ENCODE results near the gene SPDYE1.

SPDYE1 gene

DNA sequence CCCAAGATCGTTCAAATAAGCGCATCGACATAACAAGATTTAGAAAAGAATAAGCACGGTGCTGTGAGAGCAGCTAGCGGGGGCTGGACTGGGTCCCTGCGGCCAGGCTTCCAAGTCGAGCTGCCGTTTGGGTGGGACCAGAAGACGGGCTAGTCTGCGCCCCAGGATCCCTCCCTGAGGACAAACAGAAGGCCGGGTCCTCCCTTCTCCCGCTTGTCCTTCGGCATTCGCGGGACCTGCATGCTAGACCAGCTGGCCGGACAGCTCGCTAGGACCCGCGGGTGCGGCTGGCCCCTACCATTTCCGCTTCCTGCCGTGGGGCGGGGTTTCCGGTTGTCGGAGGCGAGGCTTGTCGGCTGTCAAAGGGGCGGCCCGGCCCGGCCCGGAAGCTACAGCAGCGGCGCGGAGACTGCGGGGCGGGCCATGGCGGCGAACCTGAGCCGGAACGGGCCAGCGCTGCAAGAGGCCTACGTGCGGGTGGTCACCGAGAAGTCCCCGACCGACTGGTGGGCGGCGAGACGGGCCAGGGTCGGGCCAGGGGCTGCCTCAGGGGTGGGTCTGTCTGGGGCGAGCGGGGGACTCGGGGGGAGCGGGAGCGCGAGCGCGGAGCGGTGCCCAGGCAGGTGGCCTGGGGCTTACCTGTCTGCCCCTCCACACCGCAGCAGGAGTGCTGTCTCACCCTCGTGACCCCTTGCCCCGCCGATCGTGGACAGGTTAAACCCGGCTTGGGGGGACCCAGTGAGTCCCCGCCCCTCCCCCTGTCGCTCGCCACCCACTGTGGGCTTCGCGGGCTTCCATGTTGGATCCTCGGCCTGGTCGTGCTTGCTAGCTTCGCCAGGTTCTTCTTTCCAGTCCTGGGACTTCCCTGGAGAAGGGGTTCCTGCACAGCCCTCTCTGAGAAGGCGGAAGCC lies 46.9 kb downstream of the SPDYE1 start, which contains the start of gene DBNL:
DBNL (plus strand) TSS at position 388 of the 911 bp plus-strand sequence; CDS start at position 424, 36 bp downstream.
- peak; percentile 92 to 93 for DNase-seq (ENCODE audit: low read depth in 2 of 2)

DNA sequence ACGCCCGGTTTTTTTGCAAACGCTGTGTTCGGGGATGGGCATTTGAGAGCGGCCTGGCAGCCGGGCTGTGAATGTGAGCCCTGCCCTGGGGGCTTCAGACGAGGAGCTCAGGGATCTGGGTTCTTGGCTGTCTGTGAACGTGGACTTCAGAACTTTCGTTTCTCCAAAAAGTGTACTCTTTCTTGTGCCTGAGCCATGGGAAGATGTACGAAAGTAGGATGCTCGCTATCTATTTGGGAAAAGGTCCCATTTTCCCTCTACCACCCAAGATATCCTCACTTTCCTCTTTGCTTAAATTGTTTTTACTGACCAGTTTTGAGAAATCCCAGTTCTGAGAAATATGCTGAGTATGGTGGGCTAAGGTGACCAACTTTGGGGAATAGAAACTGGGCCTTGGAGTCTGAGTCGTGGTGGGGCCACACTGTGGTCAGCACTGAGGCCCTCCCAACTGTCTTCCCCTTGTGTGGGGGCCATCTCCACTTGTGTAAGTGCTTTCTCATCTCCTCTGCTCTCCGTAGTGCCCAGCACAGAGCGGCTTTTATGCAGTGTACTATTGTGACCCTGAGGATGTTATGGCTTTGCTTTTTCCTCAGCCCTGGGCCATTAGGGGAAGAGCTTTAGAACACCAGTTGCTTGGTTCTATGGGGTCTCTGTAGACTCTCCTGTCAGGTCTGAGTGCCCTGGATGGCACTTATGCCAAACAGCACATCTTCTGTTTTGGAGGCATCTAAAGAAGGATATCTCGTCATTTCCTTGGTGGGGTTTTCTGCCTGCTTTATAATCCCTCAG lies 47.7 kb downstream of the SPDYE1 start:
- no peak for DNase-seq (ENCODE audit: low read depth in 2 of 2)

DNA sequence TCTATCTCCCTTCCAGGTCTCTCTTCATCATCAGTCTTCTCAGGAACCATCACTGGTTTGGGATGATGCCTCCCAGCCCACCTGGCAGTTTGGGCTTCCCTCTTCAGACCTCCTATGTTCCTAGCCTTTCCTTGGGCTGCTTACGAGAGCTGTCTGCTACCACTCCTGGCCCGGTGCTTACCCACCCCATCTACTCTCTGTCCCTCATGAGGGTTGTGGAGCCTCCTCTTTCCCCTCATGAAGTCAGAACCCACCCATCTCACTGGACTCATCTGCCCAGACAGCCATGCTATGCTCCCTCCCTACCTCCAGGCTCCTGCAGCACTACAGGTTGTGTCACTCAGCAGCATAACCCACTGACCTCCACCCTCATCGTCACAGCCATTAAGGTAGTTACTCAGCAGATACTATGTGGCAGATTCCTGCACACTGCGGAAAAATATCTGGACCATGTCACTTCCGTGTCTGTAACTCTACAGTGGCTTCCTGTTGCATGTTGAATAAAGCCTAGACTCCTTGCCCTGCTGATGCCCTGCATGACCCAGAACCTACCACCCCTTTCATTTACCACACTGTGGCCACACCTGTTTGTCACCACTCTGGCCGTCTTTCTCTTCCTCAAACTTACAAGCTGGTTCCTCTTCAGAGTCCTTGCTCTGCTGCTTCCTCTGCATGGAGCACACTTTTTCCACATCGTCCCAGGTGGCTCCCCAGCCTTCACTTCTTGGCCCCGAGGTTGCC lies 48.8 kb downstream of the SPDYE1 start:
- no peak for DNase-seq (ENCODE audit: low read depth in 2 of 2)

DNA sequence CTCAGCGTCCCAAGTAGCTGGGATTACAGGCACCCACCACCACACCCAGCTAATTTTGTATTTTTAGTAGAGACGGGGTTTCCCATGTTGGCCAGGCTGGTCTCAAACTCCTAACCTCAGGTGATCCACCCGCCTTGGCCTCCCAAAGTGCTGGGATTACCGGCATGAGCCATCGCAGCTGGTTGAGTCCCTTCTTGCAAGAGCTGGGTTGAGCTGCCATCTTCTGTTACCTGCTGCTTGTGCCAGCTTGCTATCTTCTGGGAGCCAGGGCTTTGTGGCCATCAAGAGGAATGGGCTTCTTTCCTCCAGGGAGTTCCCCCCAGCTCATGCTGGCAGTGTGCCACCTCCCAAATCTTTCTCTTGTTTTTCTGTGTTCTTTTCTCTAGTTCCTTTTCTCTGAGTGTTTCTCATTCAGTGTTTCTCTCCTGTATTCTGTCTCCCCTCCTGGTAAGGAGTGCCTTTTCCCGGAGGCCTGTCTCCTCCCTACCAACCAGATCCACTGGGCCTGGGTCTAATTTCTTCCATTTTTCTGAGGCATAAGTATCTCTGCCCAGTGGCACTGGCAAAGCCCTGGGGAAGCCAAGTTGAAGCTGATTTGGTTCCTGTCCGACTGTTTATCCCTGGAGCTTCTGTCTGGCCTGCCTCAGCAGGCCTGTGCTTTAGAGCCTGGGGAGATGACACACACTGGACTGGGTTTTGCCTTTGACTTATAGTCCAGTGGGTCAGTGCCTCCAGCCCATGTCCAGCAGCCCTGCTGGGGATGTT lies 50.5 kb downstream of the SPDYE1 start:
- no peak for DNase-seq (ENCODE audit: low read depth in 2 of 2)

DNA sequence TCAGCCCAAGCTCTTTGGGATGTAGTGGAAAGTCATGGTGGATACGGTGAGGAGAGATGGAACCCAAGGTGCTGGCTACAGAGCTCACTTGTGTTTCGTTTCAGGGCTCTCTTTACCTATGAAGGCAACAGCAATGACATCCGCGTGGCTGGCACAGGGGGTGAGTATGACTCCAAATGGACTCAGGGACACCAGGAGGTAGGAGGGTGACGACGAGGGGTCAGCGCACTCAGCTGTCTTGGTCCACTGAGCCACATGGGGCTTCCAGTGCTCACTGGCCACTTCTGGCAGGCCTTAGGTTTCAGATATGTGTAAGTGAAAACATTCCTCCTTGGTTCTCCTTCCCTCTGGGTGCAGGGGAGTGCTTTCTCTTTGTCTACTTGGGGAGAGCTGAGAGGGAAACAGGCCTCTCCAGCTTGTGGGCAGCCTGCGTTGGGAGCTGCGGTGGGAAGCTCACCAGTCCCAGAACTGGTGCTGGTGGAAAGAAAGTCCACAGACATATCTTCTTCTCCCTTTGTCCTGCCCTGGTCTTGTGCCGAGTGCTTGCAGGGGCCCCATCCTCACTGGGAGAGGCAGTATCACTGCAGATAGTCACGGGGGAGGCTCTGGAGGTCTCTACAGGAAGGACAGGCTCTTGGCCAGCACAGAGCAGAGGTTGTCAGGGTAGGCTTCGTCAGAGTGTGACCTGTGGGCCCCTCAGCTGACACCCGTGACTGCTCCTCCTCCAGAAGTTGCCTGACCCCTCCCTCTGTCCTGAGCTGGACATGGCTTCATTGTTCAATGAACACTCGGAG lies 52.6 kb downstream of the SPDYE1 start:
- no peak for DNase-seq (ENCODE audit: low read depth in 2 of 2)

DNA sequence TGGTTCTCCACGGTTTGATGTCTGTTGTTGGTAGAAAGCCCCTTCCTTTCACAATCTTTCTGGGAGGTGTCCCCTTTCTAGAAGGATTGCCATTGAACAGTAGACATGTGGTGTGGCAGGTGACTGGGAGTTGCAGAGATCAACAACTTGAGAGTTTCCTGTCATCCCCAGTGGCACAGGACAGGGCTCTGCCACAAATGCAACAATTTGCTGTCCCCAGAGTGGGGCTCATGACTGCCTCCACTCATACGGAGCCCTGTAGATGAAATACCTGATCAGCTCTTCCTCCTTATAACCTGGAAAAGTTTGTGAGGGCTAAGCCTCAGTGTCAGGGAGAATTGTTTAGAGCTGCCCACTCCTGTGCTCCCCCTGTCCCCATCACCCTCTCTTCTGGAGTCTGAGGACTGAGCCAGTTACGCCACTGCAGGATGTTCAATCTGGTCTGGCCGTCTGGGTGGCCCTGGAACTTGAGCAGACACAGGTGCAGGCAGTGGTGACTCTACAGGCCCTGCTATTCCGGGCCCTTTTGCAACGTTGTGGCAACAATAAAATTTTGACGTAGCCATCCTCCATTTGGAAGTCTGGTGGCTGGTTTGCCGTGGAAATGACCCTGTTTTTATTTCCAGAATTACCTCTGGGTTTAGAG lies 53.3 kb downstream of the SPDYE1 start:
- DNase-seq (ENCODE audit: low read depth in 2 of 2), result no peak

DNA sequence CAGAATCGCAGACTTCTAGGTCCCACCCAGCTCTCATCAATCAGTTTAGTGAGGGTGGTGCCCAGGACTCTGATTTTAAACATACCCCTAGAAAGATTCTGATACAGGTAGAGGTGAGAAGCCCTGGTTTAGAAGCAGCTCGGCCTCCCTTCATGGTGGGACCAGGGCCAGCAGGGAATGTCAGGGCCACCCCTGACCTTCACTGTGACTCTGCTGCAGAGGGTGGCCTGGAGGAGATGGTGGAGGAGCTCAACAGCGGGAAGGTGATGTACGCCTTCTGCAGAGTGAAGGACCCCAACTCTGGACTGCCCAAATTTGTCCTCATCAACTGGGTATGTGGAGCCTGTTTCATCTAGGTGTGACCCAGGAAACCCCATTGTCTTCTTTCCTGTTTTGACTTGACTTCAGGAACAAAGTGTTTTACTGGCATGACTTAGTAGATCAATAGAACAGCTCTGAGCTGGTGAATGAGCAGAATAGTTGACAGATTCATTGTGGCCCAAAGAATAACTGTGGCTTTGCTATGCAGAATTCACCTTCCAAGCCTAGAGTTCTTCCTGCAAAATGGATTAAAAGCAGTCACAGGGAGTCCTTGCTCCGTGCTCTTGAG lies 54.0 kb downstream of the SPDYE1 start:
- DNase-seq (ENCODE audit: low read depth in 2 of 2), result no peak

DNA sequence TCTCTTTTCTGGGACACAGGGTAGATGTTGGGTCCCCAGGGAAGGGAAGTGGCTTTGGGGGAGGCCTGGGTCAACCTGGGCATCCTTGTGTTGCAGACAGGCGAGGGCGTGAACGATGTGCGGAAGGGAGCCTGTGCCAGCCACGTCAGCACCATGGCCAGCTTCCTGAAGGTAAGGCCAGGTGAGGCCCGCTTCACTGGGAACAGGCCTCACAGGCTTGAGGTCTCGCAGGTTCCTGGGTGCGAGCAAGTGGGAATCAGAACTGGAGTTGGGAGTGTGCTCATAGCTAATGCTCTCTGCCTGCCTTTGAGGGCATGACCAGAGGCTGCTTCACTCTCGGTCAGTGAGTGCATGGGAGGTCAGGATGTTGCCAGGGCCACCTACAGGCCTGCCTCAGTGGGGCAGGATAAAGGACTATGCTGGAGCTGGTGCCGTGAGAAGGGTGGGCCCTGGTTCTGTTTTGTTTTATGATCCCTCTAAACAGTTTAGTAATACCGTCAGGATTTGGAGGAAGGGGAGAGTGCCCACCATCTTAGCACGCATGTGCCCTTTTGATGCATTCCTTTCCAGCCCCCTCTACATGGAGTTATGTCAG lies 55.2 kb downstream of the SPDYE1 start:
- no peak for DNase-seq (ENCODE audit: low read depth in 2 of 2)

DNA sequence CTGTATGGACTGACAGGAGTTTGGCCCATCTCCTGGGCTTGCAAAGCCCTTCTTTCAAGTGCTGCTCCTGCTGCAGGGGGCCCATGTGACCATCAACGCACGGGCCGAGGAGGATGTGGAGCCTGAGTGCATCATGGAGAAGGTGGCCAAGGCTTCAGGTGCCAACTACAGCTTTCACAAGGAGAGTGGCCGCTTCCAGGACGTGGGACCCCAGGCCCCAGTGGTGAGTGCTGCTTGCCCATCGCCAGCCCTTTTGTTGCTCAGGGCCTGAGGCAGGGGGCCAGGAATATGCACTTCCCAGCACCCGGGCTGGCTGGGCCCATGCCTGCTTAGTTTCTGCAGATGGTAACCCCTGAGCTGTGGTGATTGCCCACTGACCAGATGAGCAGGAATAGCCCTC lies 59.0 kb downstream of the SPDYE1 start:
- DNase-seq (ENCODE audit: low read depth in 2 of 2), result no peak

DNA sequence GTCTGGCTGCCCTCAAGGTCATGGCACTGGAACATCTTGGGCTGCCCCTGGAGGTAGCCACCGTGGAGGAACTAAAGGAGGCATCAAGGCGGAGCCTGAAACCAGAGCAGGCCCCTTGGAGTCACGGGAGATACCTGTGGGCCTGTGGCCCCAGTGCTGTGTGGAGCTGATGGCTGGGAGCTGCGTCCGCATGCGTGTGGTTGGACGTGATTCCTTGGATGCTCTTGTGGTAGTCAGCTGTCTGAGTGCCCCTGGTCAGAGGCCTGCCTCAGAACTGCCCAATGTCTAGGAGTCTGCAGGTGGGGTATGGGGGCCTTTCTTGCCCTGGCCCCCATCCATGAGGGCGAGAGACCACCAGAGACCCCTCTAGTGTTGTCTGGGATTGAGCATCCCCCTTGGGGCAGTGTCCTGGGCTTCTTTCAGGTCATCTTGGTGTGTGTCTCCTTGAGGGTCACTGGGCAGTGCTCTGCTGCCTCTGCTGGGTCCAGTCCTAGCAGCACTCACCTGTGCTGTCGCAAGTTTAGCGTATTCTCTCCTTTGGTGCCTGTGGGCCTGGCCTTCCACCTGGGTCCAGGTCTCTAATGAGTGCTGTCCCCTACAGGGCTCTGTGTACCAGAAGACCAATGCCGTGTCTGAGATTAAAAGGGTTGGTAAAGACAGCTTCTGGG lies 59.6 kb downstream of the SPDYE1 start:
- DNase-seq (ENCODE audit: low read depth in 2 of 2), result no peak

DNA sequence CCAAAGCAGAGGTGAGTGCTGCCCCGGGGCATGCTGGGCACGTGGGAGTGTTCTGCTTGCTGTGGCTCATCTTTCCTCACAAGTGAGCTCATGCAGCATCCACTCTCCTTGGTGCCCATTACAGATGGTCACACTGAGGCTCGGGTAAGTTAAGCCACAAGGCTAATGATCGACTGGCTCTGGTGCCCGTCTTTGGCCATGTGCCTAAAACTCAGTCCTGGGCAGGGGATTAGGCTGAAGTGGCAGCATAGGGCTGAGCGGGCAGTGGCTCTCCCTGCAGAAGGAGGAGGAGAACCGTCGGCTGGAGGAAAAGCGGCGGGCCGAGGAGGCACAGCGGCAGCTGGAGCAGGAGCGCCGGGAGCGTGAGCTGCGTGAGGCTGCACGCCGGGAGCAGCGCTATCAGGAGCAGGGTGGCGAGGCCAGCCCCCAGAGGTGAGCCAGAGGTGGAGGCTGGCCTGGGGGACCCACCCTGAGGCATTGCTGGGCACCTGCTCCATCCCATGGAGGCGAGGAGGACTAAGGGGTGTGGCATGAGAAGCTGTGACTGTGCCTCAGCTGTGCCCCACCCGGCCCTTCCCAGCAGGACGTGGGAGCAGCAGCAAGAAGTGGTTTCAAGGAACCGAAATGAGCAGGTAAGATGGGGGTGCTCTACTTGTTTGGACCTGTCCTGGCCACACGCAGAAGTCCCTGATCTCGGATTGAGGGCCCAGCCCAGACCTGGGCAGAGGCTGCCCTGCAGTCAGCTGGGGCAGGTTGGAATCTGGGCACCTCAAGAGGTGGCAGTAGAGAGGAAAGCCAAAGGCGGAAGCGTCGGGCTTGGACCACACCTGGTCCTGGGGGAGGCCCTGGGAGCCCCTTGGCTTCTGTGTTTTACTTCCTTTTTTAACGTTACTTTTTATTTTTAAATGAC lies 60.4 kb downstream of the SPDYE1 start:
- no peak for DNase-seq (ENCODE audit: low read depth in 2 of 2)

DNA sequence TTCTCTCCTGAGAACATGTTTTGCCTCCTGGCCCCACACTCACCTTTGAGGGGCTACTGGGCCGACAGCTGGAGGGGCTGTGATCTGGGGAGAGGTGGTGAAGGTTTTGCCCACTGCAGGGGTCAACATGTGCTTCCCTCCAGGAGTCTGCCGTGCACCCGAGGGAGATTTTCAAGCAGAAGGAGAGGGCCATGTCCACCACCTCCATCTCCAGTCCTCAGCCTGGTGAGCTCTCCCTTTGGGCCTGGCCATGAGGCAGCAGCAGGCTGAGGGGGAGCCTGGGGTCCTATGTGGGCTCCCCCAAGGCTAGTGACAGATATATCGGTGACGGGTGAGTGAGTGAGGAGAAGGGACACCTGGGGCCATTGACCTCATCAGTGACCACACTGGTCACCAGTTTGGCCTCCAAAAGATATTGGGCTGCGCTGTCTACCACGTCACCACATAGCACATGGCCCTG lies 61.1 kb downstream of the SPDYE1 start:
- DNase-seq (ENCODE audit: low read depth in 2 of 2), result no peak

DNA sequence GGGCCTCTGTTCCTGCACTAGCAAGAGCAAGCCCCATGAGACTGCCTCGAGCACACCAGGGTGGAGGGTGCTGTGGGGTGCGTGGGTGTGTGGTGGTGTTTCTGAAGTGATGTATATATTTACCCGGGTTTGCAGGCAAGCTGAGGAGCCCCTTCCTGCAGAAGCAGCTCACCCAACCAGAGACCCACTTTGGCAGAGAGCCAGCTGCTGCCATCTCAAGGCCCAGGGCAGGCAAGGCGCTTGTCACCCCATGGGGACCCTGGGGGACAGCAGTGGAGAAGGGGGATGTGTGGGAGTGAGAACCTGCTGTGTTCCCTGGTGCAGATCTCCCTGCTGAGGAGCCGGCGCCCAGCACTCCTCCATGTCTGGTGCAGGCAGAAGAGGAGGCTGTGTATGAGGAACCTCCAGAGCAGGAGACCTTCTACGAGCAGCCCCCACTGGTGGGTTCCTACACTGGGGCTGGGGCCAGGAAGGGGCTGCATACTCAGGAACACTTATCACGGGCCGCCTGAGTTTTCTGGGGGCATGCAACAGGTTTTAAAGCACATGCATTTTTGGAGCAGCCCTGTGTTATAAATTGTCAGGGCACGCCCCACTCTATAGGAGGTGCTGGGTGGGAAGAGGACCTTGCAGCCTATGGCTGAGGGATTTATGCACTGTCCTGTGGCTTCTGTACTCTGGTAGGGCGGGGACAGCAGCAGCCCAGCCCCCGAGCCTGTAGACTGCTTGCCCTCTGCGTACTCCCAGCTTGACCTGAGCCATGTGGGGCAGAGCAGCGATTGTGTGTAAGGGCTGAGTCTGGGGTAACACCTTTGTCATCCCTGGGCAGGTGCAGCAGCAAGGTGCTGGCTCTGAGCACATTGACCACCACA lies 61.8 kb downstream of the SPDYE1 start:
- no peak for DNase-seq (ENCODE audit: low read depth in 2 of 2)

Measured in stimulated activated CD8-positive, alpha-beta memory T cell treated with anti-CD3 and anti-CD28 coated beads, Interleukin-2, amount 100 ng/mL, for 48 hours (primary cell).